Skin of body (tissue), 2 donors: Measurements from ENCODE around the gene TFF3. TPM values are rescaled to one million over a fixed set of nuclear protein-coding genes. Genes with fewer than 3 reads are reported as not detected.

Experiments used
- DNase-seq: peaks from one replicate; lab custom pipeline; 2025; lab: John Stamatoyannopoulos, UW
- total RNA-seq: library from RNA; depleted of rRNA; stranded (reverse); fragments of >200 nt; gene quantifications from one replicate; pipeline ENCODE4 v1.2.3, GENCODE V29; 2014

The TFF3 gene
- total RNA-seq, 1 donor from 2014 or later: 5.1 TPM

GRCh38 chr21:42346866-42347600 is 31.8 kb upstream of the TFF3 start:
- no peak for DNase-seq

- no peak for DNase-seq
Measured at GRCh38 chr21:42346441-42346840, 31.2 kb upstream of the TFF3 start.

- DNase-seq: no peak
Measured at GRCh38 chr21:42344631-42345030, 29.4 kb upstream of the TFF3 start.

GRCh38 chr21:42343963-42344510 is 28.8 kb upstream of the TFF3 start:
- no peak for DNase-seq

GRCh38 chr21:42343556-42343955 is 28.3 kb upstream of the TFF3 start:
- no peak for DNase-seq

GRCh38 chr21:42343101-42343500 is 27.9 kb upstream of the TFF3 start:
- no peak for DNase-seq

- no peak for DNase-seq
Measured at GRCh38 chr21:42341776-42342542, 26.8 kb upstream of the TFF3 start.

GRCh38 chr21:42340187-42341050 is 25.2 kb upstream of the TFF3 start:
- no peak for DNase-seq

- no peak for DNase-seq
Measured at GRCh38 chr21:42338729-42339715, 23.8 kb upstream of the TFF3 start.

GRCh38 chr21:42337830-42338728 is 22.9 kb upstream of the TFF3 start:
- peak; percentile 6 for DNase-seq

- DNase-seq: no peak
Measured at GRCh38 chr21:42337276-42337675, 22.1 kb upstream of the TFF3 start.

GRCh38 chr21:42336054-42336453 is 20.8 kb upstream of the TFF3 start:
- DNase-seq: no peak

GRCh38 chr21:42332557-42333317 is 17.5 kb upstream of the TFF3 start:
- DNase-seq: no peak

- DNase-seq: no peak
Measured at GRCh38 chr21:42331660-42332059, 16.5 kb upstream of the TFF3 start.

- no peak for DNase-seq
Measured at GRCh38 chr21:42330380-42331371, 15.5 kb upstream of the TFF3 start.

GRCh38 chr21:42324896-42325295 is 9.7 kb upstream of the TFF3 start:
- no peak for DNase-seq

GRCh38 chr21:42321845-42322244 is 6.6 kb upstream of the TFF3 start:
- no peak for DNase-seq
